Stimulated activated CD4-positive, alpha-beta T cell treated with anti-CD3 and anti-CD28 coated beads, Interleukin-2, amount 100 ng/mL, for 48 hours (primary cell): Measurements from ENCODE around the gene TNP1.

Experiments used
- DNase-seq, 2 donors: peaks; one replicate each; pipeline ENCODE4 v3.0.0-alpha.2; 2020

Gene TNP1

DNA sequence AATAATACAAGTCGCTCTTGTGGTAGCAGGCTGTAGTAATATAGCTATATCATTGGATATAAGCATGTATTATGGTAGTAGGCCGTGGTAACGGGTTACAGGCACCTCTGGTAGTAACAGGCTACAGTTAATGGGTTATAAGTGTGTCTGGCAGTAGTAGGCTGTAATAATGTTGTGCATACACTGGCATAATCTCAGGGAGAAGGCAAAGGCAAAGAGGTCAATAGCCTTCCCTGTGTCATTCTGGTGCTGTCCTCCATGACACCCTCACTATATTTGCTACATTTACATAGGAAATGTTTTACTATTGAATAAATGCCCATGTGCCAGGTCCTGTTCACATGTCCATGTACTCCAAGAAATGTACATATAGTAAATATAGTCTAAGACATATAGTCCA is 12.8 kb upstream of the TNP1 start:
- DNase-seq = no peak

DNA sequence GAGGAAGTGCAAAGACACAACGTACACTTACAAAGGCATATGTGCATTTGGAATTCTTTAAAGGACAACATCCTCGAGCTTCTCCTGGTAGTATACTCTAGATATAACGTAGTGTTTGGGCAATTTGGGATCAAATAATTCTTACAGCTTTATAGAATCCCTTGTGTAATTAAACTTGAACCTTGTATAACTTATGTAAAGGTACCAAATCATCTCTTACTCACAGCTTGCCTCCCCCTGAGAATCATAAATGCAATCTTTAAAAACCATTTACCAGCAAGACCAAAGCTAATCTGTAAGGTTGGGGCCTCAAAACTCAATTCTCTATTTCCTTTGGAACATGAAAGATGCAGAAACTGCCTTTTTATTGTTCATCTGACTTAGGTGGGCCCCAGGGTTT is 12.2 kb upstream of the TNP1 start:
- DNase-seq = no peak

DNA sequence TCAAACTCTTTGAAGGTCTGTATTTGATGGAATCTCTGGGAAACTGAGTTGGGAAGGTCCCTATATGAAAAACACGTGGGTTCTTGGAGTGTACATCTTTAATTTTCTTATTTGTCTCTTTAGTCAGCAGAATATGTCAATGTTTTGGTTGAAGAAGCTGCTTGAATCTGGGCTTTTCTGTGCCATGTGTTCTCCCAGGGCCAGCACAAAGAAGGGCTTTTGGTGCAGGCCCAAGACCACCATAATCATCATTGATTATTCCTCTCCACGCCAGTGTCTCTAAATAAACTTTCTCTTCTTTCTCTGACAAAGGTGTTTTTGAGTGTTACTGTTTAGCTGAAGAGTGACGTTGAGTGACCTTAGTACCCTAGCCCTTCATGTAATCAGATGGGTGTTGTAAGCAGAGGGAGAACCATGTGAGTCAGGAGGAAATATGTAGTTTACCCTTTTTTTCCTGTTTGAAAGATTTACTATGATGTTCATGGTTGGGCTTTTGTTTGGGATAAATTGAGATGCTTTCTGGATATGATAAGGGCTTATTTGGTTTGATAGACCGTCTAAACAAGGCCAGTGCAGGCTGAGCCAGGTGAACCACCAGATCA is 11.6 kb upstream of the TNP1 start:
- no peak for DNase-seq

DNA sequence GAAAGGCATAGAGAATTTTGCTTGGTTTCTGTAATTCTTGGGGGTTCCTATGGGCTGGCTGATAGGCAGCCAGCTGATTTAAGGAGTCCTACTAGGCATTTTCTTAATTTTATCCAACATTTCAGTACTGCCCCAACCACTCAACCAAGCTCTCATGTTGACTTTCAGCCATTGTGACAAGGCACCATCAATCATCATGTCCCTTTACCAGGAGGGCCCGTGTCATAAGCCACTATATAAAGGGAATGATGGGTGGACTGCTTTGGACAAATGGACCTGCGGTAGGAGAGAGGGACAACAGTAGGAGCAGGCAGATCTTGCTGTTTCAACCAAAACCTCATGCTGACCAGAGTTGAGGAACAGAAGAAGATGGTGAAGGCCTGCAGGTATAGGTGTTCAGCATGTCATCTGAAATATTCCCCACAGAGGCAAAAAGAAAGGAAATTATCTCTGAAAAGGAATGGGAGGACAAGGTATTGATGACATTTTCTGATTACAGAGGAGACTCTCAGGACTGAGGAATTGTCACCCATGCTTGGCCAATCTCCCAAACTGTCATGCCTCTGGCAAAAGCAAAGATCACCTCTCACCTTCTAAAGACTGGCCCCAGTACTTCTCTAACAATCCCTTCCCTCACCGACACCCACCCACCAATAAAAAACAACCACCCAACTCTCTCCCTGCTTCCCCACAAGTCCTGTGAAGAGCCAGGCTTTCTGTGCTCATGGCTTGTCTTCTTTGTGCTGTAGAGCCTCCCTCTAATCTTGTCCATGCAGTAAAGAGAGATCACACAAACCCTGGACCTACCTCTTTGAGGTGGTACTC is 10.9 kb upstream of the TNP1 start:
- no peak for DNase-seq

DNA sequence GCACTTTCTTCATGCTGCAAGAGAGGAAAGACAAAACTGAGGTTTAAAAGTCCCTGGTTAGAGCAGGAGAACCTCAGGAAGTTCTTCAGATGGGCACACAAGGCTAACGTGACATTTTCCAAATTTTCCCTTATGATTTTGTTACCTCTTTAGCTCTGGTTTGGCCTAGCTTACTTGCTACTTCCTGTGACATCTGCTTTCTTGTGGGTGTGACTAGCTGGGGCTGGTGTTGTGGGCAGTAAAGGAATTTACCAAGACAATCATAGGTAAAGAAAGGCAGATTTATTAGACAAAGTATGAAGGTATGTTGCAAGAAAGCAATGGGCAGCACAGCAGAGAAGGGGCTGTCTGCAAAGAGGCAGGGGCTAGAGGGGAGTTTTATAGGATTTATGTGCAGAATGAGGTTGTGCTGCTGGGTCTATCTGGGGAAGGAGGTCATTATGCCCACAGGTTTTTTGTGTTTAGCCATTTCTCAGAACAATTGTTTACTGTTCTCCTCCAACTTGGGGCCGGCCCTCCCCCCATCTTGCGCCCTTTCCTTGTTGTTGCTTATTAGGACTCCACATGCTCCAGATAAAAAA is 6.7 kb upstream of the TNP1 start:
- no peak for DNase-seq

DNA sequence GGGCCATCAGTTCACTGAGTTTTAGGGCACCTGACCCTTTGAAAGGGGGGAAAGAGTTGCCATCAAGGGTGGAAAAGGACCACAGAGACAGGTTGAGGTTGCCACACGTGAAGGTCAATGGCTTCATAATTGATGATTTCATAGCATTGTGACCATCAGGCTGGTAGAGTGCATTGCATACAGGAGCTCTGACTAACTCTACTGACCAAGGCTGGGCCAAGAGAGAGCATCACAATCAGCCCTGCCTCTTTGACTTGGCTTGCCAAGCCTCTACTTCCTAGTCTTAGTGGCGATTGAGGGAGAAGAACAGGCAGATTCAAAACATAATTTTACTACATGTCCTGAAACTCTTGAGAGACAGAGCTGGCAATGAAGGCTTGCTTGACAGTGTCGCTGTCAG is 5.8 kb upstream of the TNP1 start:
- no peak for DNase-seq

DNA sequence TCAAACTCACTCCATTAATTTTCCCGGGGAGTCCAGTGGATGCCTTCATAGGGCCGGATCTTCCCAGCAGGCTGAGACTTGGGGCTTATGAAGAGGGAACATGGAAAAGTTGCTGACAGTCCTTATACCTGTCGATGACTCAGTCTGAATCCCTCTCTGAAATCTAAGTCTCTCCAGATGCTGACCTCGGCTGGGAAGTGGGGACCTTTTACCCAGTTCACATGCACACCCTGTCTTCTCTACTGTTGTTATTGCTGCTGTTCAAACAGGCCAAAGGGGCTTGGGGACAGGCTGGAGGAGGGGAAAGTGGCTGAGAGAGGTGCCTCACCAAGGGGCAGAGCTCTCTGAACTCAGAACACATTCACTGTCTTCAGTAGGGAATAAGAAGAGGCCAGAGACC is 4.1 kb upstream of the TNP1 start:
- DNase-seq = no peak

DNA sequence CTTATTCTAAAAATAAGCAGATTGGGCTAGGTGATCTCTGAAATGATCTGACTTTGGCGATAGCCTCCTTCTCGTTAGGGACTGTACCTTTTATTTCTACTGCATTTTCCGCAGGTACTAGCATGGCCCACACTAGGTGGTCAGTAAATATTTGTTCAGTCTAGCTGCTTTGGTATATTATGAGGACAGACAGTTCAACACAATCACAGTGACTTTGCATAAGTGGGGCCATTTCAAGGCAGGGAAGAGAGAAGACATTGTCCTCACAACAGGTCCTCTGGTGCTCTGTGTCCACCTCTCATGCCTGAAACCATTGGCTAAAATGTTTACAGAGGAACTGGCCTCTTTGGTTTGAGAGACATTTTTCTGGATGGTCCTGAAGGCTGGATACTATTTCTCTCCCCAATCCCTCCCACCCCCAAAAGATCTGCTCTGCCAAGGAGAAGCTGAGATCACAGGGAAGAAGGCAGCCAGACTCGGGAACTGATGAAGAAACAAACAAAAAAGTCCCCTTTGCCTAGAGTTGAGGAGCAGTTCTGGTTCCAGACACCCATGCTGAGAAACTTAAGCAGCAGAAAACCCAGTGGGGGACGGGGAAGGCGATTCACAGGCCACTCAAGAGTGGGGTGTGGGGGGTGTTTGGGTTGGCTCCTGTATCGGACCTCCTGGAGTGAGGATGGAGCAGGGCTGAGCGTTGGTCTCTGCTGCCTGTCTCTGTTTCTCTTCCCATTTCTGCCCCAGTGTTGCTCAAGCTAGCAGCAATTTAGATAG is 2.9 kb upstream of the TNP1 start:
- no peak for DNase-seq

DNA sequence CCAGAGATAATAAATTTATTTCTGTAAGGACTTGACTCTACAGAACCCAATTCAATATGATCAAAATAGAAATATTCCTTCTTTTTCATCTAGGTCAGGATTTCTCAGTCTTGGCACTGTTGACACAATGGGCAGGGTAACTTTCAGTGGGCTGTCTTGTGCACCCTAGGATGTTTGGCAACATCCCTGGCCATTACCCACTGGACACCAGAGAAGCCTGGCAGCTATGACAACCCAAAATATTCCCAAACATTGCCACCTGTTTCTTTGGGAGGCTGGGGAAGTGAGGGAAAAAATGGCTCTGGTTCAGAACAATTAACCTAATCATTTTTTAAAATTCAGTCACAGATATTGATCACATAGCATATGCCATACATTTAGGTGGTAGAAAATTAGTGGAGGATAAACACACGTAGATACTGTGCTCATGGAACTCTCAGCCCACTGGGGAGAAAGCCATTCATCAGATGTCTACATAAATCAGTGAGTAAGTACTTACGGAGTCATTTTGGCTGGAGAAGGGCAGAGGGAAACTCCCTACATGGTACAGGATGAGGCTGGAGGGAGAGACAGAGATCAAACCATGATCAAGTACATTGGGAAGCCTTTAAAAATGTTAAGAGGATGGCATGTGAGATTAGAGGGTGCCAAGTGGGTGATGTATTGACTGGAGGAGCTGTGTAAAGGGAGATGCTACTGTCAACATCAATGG is 718 bp upstream of the TNP1 start:
- no peak for DNase-seq

DNA sequence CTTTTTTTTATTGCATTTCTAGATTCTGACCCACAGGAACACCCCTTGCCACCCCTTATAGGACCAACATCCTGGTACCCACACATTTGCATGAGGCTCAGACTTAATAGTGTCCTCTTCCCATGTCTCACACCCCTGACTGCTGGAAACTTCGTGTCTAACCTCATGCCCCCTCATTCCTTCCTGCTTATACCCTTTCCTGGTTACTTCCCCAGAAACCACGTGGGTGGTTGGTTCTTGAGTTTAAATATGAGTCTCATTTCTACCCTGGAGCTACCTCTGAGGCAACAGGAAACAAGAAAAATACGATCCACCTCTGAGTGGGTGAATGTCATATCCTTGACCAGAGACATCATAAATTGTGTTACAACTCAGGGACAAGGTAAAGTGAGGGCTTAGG is 1.6 kb downstream of the TNP1 start:
- DNase-seq = no peak

DNA sequence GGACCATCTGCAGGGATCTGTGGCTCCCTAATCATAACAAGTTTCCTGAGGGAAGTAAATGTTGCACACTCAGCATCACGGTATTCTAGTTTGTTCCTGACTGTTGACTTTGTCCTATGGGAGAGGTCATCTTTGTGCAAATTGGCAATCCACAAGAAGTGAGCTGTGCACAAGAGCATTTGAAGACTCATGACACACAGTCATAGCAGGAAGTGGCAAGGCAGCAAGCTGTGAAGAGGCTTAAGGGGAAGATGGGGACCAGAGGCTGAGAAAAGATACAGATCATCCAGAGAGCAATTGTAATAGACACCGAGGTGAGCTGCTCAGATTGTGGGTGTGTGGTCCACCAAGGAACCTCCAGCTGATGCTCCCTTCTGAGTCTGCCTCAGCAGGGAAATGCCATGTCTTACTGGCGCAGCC is 2.7 kb downstream of the TNP1 start:
- peak in 1 of 2 donors; percentile 12 for DNase-seq

DNA sequence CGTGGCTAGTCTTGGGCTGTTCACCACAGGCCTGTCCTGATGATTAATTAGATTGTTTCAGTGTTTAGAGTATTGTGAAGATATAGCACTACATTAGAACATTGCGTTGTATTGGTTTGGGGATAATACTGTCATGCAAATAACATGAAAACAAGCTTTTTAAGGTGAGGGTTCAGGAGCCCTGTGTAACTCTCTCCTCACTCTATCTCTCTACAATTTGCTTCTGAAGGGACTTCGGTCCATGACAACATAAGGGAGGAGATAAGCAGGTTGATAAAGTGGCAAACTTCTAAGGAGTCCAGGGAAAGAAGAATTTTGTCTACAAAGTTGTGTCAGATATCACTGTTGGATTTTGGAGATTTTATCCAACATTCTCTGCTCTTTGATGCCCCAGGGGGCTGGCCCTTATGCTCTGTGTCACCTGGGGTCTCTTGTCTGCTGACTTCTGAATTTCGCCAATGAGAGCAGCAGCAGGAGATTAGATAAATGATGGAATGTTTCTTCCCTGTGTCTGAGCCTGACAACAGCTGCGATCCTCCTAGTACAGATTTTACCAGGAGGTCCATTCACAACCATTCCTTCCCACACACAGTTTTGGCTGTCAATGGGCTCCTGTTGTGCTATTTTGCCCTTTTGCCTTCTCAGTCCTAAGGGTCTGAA is 3.3 kb downstream of the TNP1 start:
- no peak for DNase-seq

DNA sequence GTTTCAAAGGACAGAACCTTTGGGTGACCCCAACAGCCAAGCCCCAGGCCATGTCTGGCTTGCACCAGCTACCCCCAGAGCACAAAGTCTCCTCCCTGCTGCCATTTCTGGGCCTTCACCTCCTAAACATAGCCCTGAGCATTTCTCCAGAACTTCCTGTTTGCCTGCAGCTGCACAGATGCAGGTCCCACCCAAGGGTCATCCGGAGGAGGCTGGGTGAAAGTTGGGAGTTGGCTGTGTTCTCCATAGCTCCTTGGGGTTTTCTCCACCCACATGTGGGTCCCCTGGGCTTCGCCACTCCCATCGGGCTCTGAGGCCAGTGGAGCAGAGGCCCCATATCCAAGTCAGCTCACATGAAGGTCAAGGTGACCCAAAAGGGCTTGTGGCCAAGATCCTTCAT is 4.3 kb downstream of the TNP1 start:
- DNase-seq = no peak

DNA sequence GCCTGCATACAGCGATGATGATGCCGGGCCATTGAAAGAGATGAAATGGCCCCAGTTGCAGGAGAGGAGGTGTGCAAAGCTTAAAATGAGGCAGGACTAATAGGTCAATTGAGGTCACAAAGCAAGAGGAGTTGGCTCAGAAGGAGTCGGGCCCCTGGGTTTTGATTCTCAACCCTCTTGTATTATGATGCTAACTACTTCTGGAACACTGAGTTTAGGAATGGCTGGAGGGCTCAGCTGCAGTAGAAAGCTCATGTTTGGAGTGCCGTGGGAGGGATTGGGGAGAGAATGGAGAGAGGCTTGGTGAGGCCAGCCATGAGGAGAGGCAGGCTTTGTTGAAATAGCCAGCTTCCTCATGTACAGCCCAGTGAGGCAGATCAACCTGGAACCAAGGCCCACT is 4.8 kb downstream of the TNP1 start:
- no peak for DNase-seq

DNA sequence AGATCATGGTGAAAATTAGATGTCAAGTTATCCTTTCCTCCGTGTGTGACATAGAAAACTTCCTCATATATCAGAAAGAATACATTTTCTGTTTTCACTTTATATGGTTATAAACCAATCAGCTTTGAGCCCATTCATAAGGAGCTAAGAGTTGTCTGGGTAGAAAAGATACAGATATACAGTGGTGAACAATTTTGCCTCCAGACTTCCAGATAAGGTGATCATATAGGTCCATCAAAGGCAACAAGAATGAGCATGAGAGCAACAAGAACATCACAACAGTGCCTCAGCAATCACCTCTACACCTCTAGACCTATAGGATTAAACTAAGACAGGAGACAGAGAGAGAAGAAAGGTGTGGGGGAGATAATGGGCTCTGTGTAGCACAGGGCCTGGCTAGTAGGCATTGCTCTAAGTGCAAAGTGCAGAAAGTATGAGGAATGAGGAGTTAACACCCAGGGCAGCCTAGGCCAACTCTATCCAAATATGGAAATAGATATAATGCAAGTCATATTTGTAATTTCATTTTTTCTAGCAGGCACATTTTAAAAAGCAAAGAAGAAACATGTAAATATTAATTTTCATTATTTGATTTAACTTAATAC is 8.3 kb downstream of the TNP1 start:
- no peak for DNase-seq

DNA sequence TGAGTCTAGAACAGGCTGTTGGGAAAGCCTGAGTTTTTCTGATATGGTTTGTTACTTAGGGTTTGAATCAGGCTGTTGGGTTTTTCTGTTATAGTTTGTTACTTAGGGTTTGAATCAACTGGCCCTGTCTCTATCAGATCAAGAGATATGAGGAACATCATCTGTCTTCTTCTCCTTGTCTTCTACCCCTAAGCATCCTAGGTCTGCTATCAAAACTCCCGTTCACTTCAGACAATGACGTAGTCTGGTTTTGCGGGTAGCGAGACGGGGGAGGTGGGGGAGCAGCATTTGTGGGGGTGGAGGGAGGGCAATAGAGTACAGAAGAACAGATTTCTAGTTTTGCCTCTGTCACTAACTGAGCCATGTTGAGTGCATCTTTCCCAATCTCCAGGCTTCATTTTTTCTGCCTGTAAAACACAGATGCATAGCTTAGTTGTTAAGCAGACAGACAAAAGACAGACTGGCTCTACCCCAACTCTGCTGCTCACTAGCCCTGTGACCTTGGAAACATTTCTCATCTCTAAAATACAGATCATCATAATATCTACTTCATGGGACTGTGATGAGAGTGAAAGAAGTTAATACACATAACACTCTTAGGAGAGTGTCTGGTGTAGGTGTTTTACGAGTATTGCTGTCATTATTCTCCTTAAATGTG is 9.1 kb downstream of the TNP1 start:
- no peak for DNase-seq

DNA sequence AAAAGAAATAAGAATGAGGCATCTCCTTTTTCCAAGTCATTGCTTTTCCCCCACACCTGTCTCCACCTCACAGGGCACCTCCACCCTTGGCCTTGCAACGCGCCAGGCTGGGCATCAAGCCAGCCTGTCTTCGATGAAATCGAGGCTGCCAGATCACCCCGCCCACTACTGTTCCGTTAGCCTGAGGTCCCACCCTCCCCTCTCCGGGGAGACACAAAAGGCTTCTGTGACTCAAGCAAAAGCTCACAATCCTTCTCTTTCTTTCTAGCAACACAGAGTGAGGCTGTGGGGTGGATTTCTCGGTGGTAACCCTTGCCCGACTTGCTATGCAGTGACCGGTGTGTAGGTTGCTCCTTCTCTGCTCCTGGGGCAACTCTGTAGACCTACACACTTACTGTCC is 9.9 kb downstream of the TNP1 start:
- DNase-seq = peak in 1 of 2 donors; percentile 13

DNA sequence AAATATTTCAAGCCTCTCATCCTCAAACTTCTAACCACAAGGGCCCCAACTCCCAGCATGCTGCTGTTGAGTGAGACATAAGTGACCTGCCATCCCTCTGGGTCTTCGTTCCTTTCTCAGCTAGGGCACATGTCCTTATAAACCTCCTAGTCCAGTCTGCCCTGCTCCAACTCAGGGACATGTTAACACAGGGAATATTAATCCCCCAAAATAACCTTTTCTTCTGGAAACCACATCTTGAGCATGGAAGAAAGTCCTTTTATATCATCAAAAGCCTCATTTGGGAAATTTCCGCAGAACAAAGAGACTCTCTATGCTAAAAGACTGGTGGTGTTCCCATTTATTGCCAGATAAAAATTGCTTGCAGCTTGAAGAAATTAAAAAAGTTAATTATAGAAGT is 14.4 kb downstream of the TNP1 start:
- DNase-seq = no peak

DNA sequence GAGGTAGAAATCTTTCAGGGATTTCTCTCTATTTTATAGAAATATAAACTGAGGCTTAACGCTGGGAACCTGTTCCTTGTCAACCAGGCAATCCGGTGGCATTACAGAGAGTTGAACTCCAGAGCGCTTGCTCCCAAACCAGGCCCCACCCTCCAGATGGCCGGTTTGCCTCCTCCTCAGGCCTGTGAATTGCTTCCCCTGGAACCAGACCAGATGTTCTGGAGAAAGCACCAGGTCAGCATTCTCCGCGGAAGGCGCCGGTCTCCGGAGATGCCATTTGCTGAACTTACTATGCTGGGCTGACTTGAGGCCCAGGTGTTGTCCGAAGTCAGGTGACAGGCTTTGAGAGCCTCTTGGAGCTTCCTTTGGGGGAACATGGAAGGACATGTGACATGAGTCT is 17.2 kb downstream of the TNP1 start:
- DNase-seq = no peak

DNA sequence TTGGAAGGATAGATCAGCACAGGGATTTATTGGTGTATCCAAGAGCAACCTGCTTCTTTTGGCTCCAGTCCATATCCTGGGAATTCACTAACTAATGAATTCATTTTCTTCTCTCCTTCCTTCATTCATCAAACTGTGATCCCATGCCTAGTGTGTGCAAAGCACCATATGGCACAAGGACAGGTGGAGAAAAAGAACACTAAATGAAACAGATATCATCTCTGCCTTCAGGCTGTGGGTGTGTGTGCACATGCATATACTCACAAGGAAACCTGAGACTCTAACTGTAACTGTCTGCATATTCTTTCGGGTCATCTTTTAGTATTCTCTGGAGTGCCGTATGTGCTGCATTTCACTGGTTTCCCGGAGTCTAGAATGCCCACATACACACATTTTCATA is 20.2 kb downstream of the TNP1 start:
- DNase-seq = no peak

DNA sequence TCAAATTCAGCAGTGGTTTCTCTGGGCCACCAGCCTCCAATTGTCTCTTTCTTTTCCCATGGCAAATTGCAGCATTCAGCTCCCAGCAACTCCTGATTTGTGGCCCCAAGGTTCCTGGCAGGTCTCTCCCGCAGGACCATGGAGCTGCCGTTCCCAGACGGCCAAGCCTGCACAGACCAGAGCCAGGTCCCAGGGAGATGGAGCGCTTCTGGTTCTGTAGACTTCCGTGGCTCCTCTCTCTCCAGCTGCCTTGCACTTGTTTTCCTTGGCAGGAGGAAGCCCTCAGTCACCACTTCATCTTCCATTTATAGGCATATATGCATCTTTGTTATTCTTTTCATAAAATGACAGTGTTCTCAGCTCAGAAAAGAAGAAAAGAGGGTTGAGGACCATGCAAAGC is 21.7 kb downstream of the TNP1 start:
- no peak for DNase-seq

DNA sequence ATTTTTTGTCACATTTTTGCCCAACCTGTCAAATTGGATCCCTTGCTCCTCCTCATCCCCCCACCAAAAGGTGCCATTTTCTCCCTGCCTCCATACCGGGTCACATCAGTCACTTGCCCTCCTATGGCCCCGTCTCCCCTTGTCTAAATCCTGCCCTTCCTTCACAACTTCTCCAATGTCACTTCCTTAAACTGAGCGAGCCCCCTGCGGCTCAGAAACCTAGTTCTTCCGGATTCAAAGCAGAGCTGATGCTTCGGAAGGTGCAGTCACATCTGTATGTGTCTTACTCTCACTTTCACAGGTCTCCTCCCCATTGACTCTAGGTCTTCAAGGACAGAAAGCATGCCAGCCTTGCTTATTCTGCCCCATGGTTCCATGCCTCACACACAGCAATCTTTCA is 22.1 kb downstream of the TNP1 start:
- DNase-seq = no peak
